ENCODE measurements around the gene SLITRK1. TPM values are rescaled to one million over a fixed set of nuclear protein-coding genes. Genes with fewer than 3 reads are reported as not detected.

Gene SLITRK1
- total RNA-seq, 1 experiment from 2014 or later, result 0.49 TPM

- BruUV-seq (replicated peaks), result no TSS peak
- intact Hi-C loops (cut with micrococcal nuclease; ENCODE audit: unreplicated experiment), result loop anchor here (10.0 kb wide), 1 partner anchor 276 kb away; no protein-coding TSS in a partner anchor
- Histone ChIP-seq H3K27me3 (replicated peaks; ENCODE audit: insufficient read depth, low read depth, low read length, poor library complexity) (peaks cover 15% of the 10 kb centered on the region), H3K27ac (ENCODE audit: low read depth, low read length, poor library complexity, severe bottlenecking) (no peak overlapping the region), H3K9me3 (ENCODE audit: low read depth, low read length, poor library complexity, severe bottlenecking) (no peaks in the 10 kb centered on the region), H3K4me3 (ENCODE audit: low read depth, low read length, poor library complexity, severe bottlenecking) (peak overlapping the region; percentile 41), H3K4me1 (ENCODE audit: insufficient read depth, low read length, poor library complexity, severe bottlenecking) (peaks cover 7% of the 10 kb centered on the region), H3K36me3 (ENCODE audit: insufficient read depth, low read length, poor library complexity, severe bottlenecking) (no peaks in the 10 kb centered on the region)
- POLR2A ChIA-PET (ENCODE audit: low non-redundant PET), result no interaction called here
- DNase-seq (ENCODE audit: low spot score), result peak; percentile 7
- TF ChIP-seq EZH2 (IDR thresholded peaks at IDR 0.05; ENCODE audit: borderline replicate concordance, low read depth, low read length, poor library complexity, severe bottlenecking) (no peak), CTCF (conservative IDR thresholded peaks at IDR 0.05; ENCODE audit: low read depth, low read length) (no peak)
- CTCF ChIA-PET, result no interaction called here
Measured at GRCh38 chr13:83881140-83881684, 1.1 kb downstream of the SLITRK1 start.

- Histone ChIP-seq H3K27me3 (replicated peaks; ENCODE audit: insufficient read depth, low read depth, low read length, poor library complexity) (peaks cover 15% of the 10 kb centered on the region), H3K27ac (ENCODE audit: low read depth, low read length, poor library complexity, severe bottlenecking) (no peak overlapping the region), H3K36me3 (ENCODE audit: insufficient read depth, low read length, poor library complexity, severe bottlenecking) (no peaks in the 10 kb centered on the region), H3K4me3 (ENCODE audit: low read depth, low read length, poor library complexity, severe bottlenecking) (peak overlapping the region; percentile 41), H3K9me3 (ENCODE audit: low read depth, low read length, poor library complexity, severe bottlenecking) (no peaks in the 10 kb centered on the region), H3K4me1 (ENCODE audit: insufficient read depth, low read length, poor library complexity, severe bottlenecking) (peaks cover 7% of the 10 kb centered on the region)
- CTCF ChIA-PET, result no interaction called here
- TF ChIP-seq CTCF (conservative IDR thresholded peaks at IDR 0.05; ENCODE audit: low read depth, low read length) (no peak), EZH2 (IDR thresholded peaks at IDR 0.05; ENCODE audit: borderline replicate concordance, low read depth, low read length, poor library complexity, severe bottlenecking) (no peak)
- no TSS peak for BruUV-seq (replicated peaks)
- DNase-seq (ENCODE audit: low spot score), result no peak
- POLR2A ChIA-PET (ENCODE audit: low non-redundant PET), result interaction anchor here (0.6 kb wide), 1 partner anchor 45 kb away, joined by 3 read pairs; no protein-coding TSS in a partner anchor
- intact Hi-C loops (cut with micrococcal nuclease; ENCODE audit: unreplicated experiment), result loop anchor here (10.0 kb wide), 1 partner anchor 276 kb away; no protein-coding TSS in a partner anchor
Measured at GRCh38 chr13:83880275-83881139, 1.8 kb downstream of the SLITRK1 start.

GRCh38 chr13:83879431-83880171, 2.7 kb downstream of the SLITRK1 start:
- TF ChIP-seq CTCF (conservative IDR thresholded peaks at IDR 0.05; ENCODE audit: low read depth, low read length), result no peak
- TF ChIP-seq EZH2 (IDR thresholded peaks at IDR 0.05; ENCODE audit: borderline replicate concordance, low read depth, low read length, poor library complexity, severe bottlenecking), result no peak
- Histone ChIP-seq H3K27me3 (replicated peaks; ENCODE audit: insufficient read depth, low read depth, low read length, poor library complexity) (peaks cover 15% of the 10 kb centered on the region), H3K36me3 (ENCODE audit: insufficient read depth, low read length, poor library complexity, severe bottlenecking) (no peaks in the 10 kb centered on the region), H3K4me1 (ENCODE audit: insufficient read depth, low read length, poor library complexity, severe bottlenecking) (peaks cover 7% of the 10 kb centered on the region), H3K4me3 (ENCODE audit: low read depth, low read length, poor library complexity, severe bottlenecking) (peak overlapping the region; percentile 30), H3K9me3 (ENCODE audit: low read depth, low read length, poor library complexity, severe bottlenecking) (no peaks in the 10 kb centered on the region), H3K27ac (ENCODE audit: low read depth, low read length, poor library complexity, severe bottlenecking) (no peak overlapping the region)
- CTCF ChIA-PET, result no interaction called here
- intact Hi-C loops (cut with micrococcal nuclease; ENCODE audit: unreplicated experiment), result loop anchor here (10.0 kb wide), 1 partner anchor 275 kb away; no protein-coding TSS in a partner anchor
- POLR2A ChIA-PET (ENCODE audit: low non-redundant PET), result interaction anchor here (0.6 kb wide), 1 partner anchor 44 kb away, joined by 3 read pairs; no protein-coding TSS in a partner anchor
- peak; percentile 7 for DNase-seq (ENCODE audit: low spot score)
- no TSS peak for BruUV-seq (replicated peaks)

All from A673 (cell line).